GM18505 (cell line): ENCODE data around the gene PRR12.

Experiments used
- ATAC-seq: cut with Tn5 transposase; IDR thresholded peaks from one replicate; pipeline ENCODE4 v1.9.1; 2021; ENCODE audit not compliant: unreplicated experiment
- POLR2A ChIP-seq: IDR thresholded peaks from 4 replicates; pipeline ENCODE4 v1.6.1; 2011; ENCODE audit warnings: borderline replicate concordance; ENCODE audit not compliant: insufficient read depth, insufficient read length; ENCODE audit errors: extremely low read depth

The PRR12 gene

GRCh38 chr19:49635530-49636232, 44.7 kb downstream of the PRR12 start:
- TF ChIP-seq POLR2A = no peak
- no peak for ATAC-seq

DNA sequence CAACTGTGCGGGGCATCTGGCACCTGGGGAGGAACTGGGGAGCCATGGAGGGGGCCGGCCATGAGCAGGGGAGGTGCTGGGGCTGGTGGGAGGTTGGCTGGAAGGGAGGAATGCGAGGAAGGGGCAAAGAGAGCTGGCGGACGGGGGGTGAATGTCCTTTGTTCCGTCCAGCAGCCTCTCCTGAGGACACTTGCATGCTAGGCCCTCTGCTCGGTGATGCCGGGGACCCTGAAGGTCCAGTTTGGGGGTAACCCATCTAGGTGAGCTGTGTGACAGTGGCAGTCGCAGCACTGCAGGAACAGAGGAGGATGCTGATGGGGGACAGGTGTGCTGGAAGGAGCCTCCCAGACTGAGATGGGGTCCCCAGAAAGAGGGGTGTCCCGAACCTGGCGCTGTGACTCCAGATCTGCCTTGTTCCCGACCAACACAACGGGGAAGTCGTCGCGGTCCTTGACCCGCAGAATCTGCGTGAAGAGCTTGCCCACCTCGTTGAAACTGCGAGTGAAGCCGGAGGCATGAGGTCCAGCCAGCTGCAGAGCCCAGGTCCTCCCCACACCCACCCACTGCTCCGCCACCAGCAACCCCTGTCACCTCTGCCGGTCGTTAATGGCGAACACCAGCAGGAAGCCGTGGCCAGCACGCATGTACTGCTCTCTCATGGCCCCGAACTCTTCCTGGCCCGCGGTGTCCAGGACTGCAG, 45.4 kb downstream of the PRR12 start:
- no peak for TF ChIP-seq POLR2A
- no peak for ATAC-seq

DNA sequence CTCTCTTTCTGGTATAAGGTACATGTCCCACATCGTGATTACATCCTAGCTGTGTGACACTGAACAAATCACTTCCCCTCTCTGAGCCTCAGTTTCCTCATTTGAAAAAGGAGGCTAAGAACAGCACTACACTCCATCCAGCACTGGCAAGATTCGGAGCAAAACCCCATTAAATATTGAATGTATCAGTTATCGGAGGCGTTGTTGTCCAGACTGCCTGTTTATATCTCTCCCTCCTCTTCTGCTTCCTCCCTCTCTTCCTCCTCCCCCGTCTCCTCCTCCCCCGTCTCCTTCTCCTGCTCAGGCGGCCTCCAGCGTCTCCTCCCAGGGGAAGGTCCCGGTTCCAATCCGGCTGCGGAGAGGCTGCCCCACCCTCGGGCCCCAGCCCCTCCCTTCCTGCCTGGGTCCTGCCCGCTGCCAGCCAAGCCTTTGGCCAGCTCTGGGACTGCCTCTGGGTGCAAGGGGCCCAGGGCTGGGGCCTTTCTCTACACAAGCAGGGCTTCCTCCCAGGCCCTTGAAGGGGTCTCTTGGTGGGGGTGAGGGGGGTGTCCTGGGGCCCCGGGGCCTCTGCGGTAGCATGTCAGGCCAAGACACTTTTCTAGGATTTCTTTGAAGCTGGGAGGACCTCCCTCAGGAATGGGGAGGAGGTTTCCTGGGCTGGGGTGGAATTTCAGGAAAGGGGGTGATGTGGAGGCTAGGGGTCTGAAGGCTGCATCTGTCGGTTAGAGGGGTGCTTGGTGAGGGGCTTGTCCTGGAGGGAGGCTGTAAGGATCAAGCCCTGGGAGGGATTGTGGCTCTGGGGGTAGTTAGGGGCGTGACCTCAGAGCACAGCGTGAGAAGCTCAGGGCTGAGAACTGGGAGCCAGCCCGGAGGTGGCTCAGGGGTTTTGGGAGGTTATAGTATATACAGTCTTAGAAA, 47.1 kb downstream of the PRR12 start:
- ATAC-seq = no peak
- no peak for TF ChIP-seq POLR2A

DNA sequence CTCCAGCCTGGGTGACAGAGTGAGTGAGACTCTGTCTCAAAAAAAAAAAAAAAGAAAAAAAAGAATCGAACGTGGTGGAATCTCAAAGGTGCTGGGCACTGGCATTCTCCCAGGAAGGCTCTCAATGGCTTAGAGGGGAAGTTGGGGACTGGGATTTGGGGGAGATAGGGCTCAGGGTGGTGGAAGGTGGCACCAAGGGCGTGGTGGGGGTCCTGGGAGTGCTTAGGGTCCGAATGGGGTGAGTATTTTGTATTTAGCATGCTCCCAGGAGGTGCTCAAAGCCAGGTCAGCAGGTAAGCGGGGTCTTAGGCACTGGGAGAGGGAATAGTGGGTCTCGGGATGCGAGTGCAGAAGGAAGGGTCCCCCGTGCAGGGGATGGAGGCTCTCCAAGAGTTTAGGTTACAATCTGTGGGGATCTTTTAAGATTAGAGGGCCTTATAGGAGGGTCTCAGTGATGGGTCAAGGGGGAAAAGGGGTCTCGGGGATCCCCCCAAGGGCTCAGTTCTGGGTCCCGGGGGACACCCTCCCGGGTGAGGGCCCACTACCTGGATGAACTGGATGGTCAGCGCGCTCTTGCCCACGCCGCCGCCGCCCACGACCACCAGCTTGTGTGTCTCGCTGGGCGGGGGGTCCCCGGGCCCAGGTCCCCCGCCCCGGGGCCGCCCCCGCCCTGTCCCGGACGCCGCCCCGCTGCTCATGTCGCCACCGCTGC, 48.6 kb downstream of the PRR12 start:
- no peak for ATAC-seq
- no peak for TF ChIP-seq POLR2A

DNA sequence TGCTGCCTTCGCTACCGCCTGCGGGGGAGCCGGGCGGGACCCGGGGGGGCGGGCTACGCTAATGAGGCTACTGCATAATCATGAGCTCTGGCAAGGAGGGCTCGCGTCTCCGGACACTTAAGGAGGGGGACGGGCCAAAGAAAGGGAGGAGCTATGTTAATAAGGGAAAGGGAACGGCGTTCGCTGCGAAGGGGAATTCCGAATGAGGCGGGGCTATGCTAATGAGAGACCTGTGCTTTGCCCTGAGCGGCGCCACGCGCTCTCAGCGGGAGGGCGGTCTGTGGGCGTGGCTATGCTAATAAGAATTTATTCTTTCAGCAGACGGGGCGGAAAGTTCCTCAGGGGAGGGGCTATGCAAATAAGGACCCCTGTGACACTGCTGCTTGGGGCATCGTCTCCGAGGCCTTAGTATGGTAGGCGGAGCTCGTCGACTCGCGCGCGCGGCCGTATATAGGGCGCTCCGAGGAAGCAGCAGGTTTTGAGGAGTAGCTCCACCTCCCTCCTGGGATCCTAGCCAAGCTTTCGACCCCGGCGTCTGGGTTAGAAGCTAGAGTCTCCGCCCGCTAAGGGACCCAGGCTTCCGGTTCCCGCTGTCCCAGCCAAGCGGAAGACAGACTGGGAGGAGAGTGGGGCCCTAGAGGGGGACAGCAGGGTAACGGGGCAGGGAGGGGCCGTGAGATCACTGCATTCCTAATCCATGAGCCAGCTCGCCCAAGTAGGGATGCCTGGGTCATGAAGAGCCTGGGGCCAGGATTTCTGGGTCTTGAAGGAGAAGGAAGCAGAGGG, 49.3 kb downstream of the PRR12 start, which contains the start of gene RRAS:
RRAS (minus strand) TSS at position 31 of the 786 bp plus-strand sequence. CDS start 45 bp downstream, outside the sequence.
- TF ChIP-seq POLR2A = peak; percentile 78
- peak; percentile 52 for ATAC-seq

GRCh38 chr19:49641688-49642491, 50.9 kb downstream of the PRR12 start, which contains the start of gene SCAF1:
Gene SCAF1 (plus strand): TSS chr19:49642209. CDS start chr19:49645027, 2,818 bp downstream.
- ATAC-seq = peak; percentile 69
- peak; percentile 61 for TF ChIP-seq POLR2A

GRCh38 chr19:49642492-49643035, 51.6 kb downstream of the PRR12 start:
- no peak for ATAC-seq
- TF ChIP-seq POLR2A = no peak

DNA sequence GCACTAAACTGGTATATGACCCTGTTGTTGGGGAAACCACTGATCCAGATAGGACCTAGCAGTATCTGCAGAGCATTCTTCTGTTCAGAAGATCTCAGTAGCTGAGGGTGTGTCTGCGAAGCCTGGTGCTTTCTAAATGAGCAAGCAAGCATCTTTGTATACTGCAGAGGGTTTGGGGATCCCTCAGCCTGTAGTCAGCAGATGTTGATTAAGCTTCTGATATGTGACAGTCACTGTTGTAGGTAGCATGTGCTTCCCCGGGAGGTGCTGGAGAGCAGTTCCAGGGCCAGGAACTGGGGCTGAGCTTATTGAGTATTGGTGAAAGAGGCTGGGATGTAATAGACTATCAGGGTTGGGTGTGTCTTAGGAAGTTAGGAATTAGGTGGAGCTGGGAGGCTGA, 52.5 kb downstream of the PRR12 start:
- ATAC-seq = no peak
- TF ChIP-seq POLR2A = no peak

- no peak for ATAC-seq
- no peak for TF ChIP-seq POLR2A
Measured at GRCh38 chr19:49645592-49645991, 54.6 kb downstream of the PRR12 start.

- ATAC-seq = no peak
- no peak for TF ChIP-seq POLR2A
Measured at GRCh38 chr19:49645995-49646394, 55.0 kb downstream of the PRR12 start.

- ATAC-seq = no peak
- no peak for TF ChIP-seq POLR2A
Measured at GRCh38 chr19:49646586-49646985, 55.6 kb downstream of the PRR12 start.

DNA sequence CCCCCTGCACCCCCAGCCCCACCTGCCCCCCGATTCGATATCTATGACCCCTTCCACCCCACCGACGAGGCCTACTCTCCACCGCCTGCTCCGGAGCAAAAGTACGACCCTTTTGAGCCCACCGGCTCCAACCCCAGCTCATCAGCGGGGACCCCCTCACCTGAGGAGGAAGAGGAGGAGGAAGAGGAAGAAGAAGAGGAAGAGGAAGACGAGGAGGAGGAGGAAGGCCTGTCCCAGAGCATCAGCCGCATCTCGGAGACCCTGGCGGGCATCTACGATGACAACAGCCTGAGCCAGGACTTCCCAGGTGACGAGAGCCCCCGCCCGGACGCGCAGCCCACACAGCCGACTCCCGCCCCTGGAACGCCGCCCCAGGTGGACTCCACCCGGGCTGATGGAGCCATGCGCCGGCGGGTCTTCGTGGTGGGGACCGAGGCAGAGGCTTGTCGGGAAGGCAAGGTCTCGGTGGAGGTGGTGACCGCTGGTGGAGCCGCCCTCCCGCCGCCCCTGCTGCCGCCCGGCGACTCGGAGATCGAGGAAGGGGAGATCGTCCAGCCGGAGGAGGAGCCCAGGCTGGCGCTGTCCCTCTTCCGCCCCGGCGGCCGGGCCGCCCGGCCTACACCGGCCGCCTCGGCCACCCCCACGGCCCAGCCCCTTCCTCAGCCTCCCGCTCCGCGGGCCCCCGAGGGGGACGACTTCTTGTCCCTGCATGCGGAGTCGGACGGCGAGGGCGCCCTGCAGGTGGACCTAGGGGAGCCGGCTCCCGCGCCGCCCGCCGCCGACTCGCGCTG, 60.2 kb downstream of the PRR12 start:
- TF ChIP-seq POLR2A = no peak
- ATAC-seq = no peak
